Muscle layer of duodenum (tissue), 2 donors: ENCODE data around the gene CMTM8.
"Not testable (repeated sequence)": the region's sequence is repeated elsewhere in the genome, so short reads cannot be mapped to it uniquely, and the experiment has no call there.

ENCODE experiments used
- H3K27ac ChIP-seq: one replicate; pipeline ENCODE4 v1.7.0; 2013; ENCODE audit warnings: mild to moderate bottlenecking, low read length
- H3K27me3 ChIP-seq: one replicate; pipeline ENCODE4 v1.7.0; 2013; ENCODE audit warnings: low read depth, mild to moderate bottlenecking, control low read depth, low read length
- H3K36me3 ChIP-seq, 2 donors: one replicate each; pipeline ENCODE4 v1.7.0; 2013; ENCODE audit warnings: low read length in 2 of 2, control low read depth in 1 of 2, mild to moderate bottlenecking in 1 of 2; ENCODE audit not compliant: insufficient read depth in 2 of 2, control insufficient read depth in 1 of 2
- H3K4me1 ChIP-seq, 2 donors: one replicate each; pipeline ENCODE4 v1.7.0; 2013; ENCODE audit warnings: low read length in 2 of 2, mild to moderate bottlenecking in 2 of 2, control low read depth in 1 of 2, moderate library complexity in 1 of 2; ENCODE audit not compliant: insufficient read depth in 2 of 2, control insufficient read depth in 1 of 2
- H3K4me3 ChIP-seq, 2 donors: one replicate each; pipeline ENCODE4 v1.7.0; 2013; ENCODE audit warnings: low read length in 2 of 2, low read depth in 1 of 2, mild to moderate bottlenecking in 1 of 2
- H3K9me3 ChIP-seq, 2 donors: one replicate each; pipeline ENCODE4 v1.7.0; 2013; ENCODE audit warnings: low read length in 2 of 2, control low read depth in 1 of 2, mild to moderate bottlenecking in 1 of 2; ENCODE audit not compliant: control insufficient read depth in 1 of 2
- donor health status: healthy.

CMTM8 gene

DNA sequence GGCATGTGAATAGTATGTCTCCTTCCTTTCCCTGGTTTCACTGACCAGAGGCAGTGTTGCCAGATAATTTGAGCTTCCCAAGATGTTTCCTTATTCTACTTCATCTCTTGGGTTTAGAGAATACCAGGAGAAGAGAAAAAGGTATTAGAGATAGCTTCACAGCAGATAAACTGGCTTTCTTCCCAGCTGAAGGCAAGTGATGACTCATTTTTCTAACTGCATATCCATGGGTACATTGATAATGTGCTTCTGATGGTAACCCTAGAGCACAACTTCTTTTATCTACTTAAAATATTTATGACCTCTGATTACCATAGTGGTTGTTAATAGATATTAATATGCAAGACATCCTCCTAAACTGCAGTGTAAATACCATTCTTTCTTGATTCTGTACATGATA is 34.6 kb upstream of the CMTM8 start:
- H3K4me1 ChIP-seq: peaks cover 0 to 5% of the 10 kb centered on the region in 2 donors
- no peaks in the 10 kb centered on the region for H3K36me3 ChIP-seq
- no peak overlapping the region for H3K4me3 ChIP-seq
- H3K9me3 ChIP-seq: no peaks in the 10 kb centered on the region
- H3K27me3 ChIP-seq: no peaks in the 10 kb centered on the region
- H3K27ac ChIP-seq: no peak overlapping the region

DNA sequence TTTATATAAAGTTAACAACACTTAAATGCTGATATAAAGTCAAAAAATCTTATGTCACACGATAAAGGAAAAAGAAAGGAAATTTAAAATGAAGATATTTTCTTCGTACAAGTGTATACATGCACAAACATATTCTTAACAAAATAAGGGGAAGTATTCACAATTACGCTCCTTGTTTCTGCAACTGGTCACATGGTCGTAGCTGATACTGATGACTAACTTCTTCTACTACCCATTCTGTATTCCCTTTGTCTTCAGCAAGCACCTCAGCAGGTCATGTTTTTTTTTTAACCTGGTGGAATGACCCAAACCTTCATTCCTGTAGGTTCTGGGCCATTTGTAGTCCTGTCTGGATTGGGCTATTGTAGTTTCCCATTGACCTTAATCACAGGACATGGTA is 30.0 kb upstream of the CMTM8 start:
- H3K4me3 ChIP-seq: no peak overlapping the region
- H3K27me3 ChIP-seq: no peaks in the 10 kb centered on the region
- no peaks in the 10 kb centered on the region for H3K4me1 ChIP-seq
- no peaks in the 10 kb centered on the region for H3K36me3 ChIP-seq
- H3K27ac ChIP-seq: no peak overlapping the region
- no peaks in the 10 kb centered on the region for H3K9me3 ChIP-seq

GRCh38 chr3:32215185-32215584 is 23.3 kb upstream of the CMTM8 start:
- no peaks in the 10 kb centered on the region for H3K27me3 ChIP-seq
- peaks cover 3 to 5% of the 10 kb centered on the region in 2 donors for H3K9me3 ChIP-seq
- no peak overlapping the region for H3K4me3 ChIP-seq
- H3K4me1 ChIP-seq: no peaks in the 10 kb centered on the region
- H3K36me3 ChIP-seq: no peaks in the 10 kb centered on the region
- H3K27ac ChIP-seq: no peak overlapping the region

GRCh38 chr3:32216172-32216783 is 22.2 kb upstream of the CMTM8 start:
- Histone ChIP-seq H3K4me3 (no peak overlapping the region), H3K27ac (no peak overlapping the region)

DNA sequence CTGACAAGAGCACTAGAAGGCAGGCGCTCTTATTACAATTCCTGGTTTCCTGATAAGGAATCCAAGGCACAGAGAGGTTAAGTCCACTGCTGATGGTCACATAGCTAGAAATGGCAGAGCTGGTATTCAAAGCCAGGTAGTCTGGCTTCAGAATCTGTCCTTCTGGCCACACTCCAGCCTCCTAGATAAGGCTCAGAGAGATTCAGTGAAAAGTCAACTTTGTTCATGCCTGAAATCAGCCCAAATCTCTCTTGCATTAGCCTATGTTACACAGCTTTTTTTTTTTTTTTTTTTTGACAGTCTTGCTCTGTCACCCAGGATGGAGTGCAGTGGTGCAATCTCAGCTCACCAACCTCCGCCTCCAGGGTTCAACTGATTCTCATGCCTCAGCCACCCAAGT is 21.1 kb upstream of the CMTM8 start:
- H3K4me1 ChIP-seq: no peaks in the 10 kb centered on the region
- no peak overlapping the region for H3K4me3 ChIP-seq
- no peaks in the 10 kb centered on the region for H3K36me3 ChIP-seq
- H3K9me3 ChIP-seq: peaks cover 5 to 6% of the 10 kb centered on the region in 2 donors
- no peaks in the 10 kb centered on the region for H3K27me3 ChIP-seq
- H3K27ac ChIP-seq: no peak overlapping the region

More at GRCh38 chr3:32216172-32216783, 22.2 kb upstream of the CMTM8 start:
- Histone ChIP-seq H3K27me3 (no peaks in the 10 kb centered on the region), H3K9me3 (peaks cover 5 to 6% of the 10 kb centered on the region in 2 donors), H3K4me1 (no peaks in the 10 kb centered on the region), H3K36me3 (no peaks in the 10 kb centered on the region)

GRCh38 chr3:32219537-32219936 is 18.9 kb upstream of the CMTM8 start:
- Histone ChIP-seq H3K36me3 (no peaks in the 10 kb centered on the region), H3K27ac (no peak overlapping the region), H3K4me1 (no peaks in the 10 kb centered on the region), H3K9me3 (peaks cover 5 to 6% of the 10 kb centered on the region in 2 donors), H3K4me3 (no peak overlapping the region), H3K27me3 (no peaks in the 10 kb centered on the region)

- Histone ChIP-seq H3K9me3 (peaks cover 5 to 6% of the 10 kb centered on the region in 2 donors), H3K4me1 (no peaks in the 10 kb centered on the region), H3K27me3 (no peaks in the 10 kb centered on the region), H3K36me3 (no peaks in the 10 kb centered on the region), H3K4me3 (no peak overlapping the region), H3K27ac (no peak overlapping the region)
Observed at GRCh38 chr3:32220006-32220405, 18.5 kb upstream of the CMTM8 start.

- Histone ChIP-seq H3K27me3 (no peaks in the 10 kb centered on the region), H3K9me3 (peaks cover 5 to 6% of the 10 kb centered on the region in 2 donors)
Observed at GRCh38 chr3:32222950-32223349, 15.5 kb upstream of the CMTM8 start.

GRCh38 chr3:32224016-32224516 is 14.4 kb upstream of the CMTM8 start:
- Histone ChIP-seq H3K27ac (no peak overlapping the region), H3K4me1 (no peaks in the 10 kb centered on the region), H3K4me3 (no peak overlapping the region), H3K9me3 (peaks cover 5 to 6% of the 10 kb centered on the region in 2 donors), H3K36me3 (no peaks in the 10 kb centered on the region), H3K27me3 (no peaks in the 10 kb centered on the region)

More at GRCh38 chr3:32222950-32223349, 15.5 kb upstream of the CMTM8 start:
- Histone ChIP-seq H3K27ac (no peak overlapping the region), H3K36me3 (no peaks in the 10 kb centered on the region), H3K4me3 (no peak overlapping the region), H3K4me1 (no peaks in the 10 kb centered on the region)

GRCh38 chr3:32226875-32227500 is 11.5 kb upstream of the CMTM8 start:
- no peaks in the 10 kb centered on the region for H3K9me3 ChIP-seq
- no peaks in the 10 kb centered on the region for H3K4me1 ChIP-seq
- H3K27me3 ChIP-seq: no peaks in the 10 kb centered on the region
- H3K36me3 ChIP-seq: no peaks in the 10 kb centered on the region
- no peak overlapping the region for H3K4me3 ChIP-seq
- H3K27ac ChIP-seq: no peak overlapping the region

DNA sequence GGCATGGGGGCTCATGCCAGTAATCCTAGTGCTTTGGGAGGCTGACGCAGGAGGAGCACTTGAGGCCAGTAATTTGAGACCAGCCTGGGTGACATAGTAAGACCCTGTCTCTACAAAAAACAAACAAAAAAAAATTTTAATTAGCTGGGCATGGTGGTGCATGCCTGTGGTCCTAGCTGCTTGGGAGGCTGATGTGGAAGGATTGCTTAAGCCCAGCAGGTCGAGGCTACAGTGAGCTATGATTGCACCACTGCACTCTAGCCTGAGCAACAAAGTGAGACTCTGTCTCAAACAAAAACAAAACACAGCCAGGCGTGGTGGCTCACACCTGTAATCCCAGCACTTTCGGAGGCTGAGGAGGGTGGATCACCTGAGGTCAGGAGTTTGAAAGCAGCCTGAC is 9.7 kb upstream of the CMTM8 start:
- H3K27ac ChIP-seq, H3K36me3 ChIP-seq, H3K4me3 ChIP-seq, H3K4me1 ChIP-seq, H3K9me3 ChIP-seq, H3K27me3 ChIP-seq: not testable (repeated sequence)

- H3K9me3 ChIP-seq: no peaks in the 10 kb centered on the region
- no peaks in the 10 kb centered on the region for H3K36me3 ChIP-seq
- H3K27me3 ChIP-seq: no peaks in the 10 kb centered on the region
- no peaks in the 10 kb centered on the region for H3K4me1 ChIP-seq
- no peak overlapping the region for H3K27ac ChIP-seq
- no peak overlapping the region for H3K4me3 ChIP-seq
Observed at GRCh38 chr3:32229565-32229964, 8.9 kb upstream of the CMTM8 start.
